ENCODE measurements around the gene CDKAL1.
"Not testable (repeated sequence)": the region's sequence is repeated elsewhere in the genome, so short reads cannot be mapped to it uniquely, and the experiment has no call there.

Gene CDKAL1

DNA sequence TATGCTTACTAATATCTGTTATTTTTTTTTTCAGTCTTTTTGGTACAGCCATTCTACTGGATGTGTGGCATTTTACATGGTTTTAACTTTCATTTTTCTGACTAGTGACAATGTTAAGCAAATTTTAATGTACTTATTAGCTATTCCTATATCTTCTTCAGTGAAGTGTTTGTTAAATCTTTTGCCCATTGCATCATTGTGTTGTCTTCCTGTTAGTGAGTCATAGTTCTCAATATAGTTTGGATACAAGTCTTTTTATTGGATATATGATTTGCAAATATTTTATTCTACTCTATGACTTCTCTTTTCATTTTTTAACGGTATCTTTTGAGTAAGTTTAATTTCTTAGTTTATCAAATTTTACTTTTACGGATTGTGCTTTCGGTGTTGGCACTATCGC is 519.4 kb downstream of the CDKAL1 start:
- H3K36me3 ChIP-seq (ENCODE audit: control insufficient read depth, insufficient read depth, low read length), result no peaks in the 10 kb centered on the region
- no peak overlapping the region for H3K4me3 ChIP-seq (ENCODE audit: extremely low read depth, insufficient read depth, low read length, poor library complexity, severe bottlenecking)
- no CpG with 5 or more reads among the region's 4 CpGs for WGBS, 2 experiments (ENCODE audit: insufficient coverage in 2 of 2)
- H3K27ac ChIP-seq (ENCODE audit: low read depth, low read length, severe bottlenecking), result no peak overlapping the region
- no peaks in the 10 kb centered on the region for H3K9me3 ChIP-seq (ENCODE audit: control insufficient read depth, low read length)
- H3K4me1 ChIP-seq (ENCODE audit: control insufficient read depth, insufficient read depth, low read length, poor library complexity, severe bottlenecking), result no peaks in the 10 kb centered on the region

- not testable (repeated sequence) for H3K4me1 ChIP-seq (ENCODE audit: control insufficient read depth, insufficient read depth, low read length, poor library complexity, severe bottlenecking); H3K9me3 ChIP-seq (ENCODE audit: control insufficient read depth, low read length); H3K27ac ChIP-seq (ENCODE audit: low read depth, low read length, severe bottlenecking); H3K36me3 ChIP-seq (ENCODE audit: control insufficient read depth, insufficient read depth, low read length); H3K4me3 ChIP-seq (ENCODE audit: extremely low read depth, insufficient read depth, low read length, poor library complexity, severe bottlenecking)
- no CpG with 5 or more reads among the region's 2 CpGs for WGBS, 2 experiments (ENCODE audit: insufficient coverage in 2 of 2)
Measured at GRCh38 chr6:21055480-21055879, 521.2 kb downstream of the CDKAL1 start.

DNA sequence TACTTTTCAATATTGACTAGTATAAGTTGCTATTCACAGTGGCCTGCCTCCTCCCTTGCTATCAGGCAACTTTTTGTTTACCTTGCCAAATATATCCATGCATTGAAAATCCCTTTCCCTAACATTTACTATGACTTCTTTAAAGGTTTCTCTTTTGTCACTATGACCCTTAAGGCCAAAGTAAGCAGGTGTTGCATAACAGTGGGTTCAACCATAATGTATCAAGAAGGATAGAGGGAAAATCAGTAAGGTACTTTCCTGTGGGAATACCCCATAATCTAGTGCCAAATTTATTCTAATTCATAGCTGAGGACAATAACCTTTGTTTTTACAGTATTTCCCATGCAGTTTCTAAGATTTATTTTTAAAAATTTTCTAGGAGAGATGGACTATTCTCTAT is 527.6 kb downstream of the CDKAL1 start:
- H3K27ac ChIP-seq (ENCODE audit: low read depth, low read length, severe bottlenecking), result no peak overlapping the region

DNA sequence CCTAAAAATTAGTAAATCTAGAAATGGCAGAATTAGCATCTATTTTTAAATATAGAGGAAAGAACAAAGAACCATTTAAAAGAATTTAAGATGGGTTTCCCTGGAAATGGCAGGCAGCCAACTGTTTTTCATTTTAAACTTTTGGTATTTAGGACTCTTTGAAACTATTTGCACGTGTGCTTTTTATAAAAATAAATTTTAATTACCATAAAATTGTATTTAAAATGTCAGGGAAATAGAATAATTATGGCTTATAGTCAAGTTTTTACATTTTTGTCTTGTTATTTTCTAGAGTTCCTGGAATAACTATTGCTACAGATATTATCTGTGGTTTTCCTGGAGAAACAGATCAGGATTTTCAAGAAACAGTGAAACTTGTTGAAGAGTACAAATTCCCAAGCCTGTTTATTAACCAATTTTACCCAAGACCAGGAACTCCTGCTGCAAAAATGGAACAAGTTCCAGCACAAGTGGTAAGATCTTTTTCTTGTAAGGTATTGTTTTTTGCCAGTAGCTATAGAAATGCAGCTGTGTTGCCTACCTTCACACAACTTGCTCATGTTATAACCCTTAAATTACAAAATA is 530.6 kb downstream of the CDKAL1 start:
- Histone ChIP-seq H3K27ac (ENCODE audit: low read depth, low read length, severe bottlenecking) (no peak overlapping the region), H3K9me3 (ENCODE audit: control insufficient read depth, low read length) (no peaks in the 10 kb centered on the region), H3K4me1 (ENCODE audit: control insufficient read depth, insufficient read depth, low read length, poor library complexity, severe bottlenecking) (peaks cover 3% of the 10 kb centered on the region), H3K4me3 (ENCODE audit: extremely low read depth, insufficient read depth, low read length, poor library complexity, severe bottlenecking) (no peak overlapping the region), H3K36me3 (ENCODE audit: control insufficient read depth, insufficient read depth, low read length) (peaks cover 5% of the 10 kb centered on the region)
- no CpG with 5 or more reads among the region's 1 CpG for WGBS, 2 experiments (ENCODE audit: insufficient coverage in 2 of 2)

More for the DNA sequence above, 527.6 kb downstream of the CDKAL1 start:
- Histone ChIP-seq H3K4me1 (ENCODE audit: control insufficient read depth, insufficient read depth, low read length, poor library complexity, severe bottlenecking) (no peaks in the 10 kb centered on the region), H3K9me3 (ENCODE audit: control insufficient read depth, low read length) (peaks cover 8% of the 10 kb centered on the region), H3K36me3 (ENCODE audit: control insufficient read depth, insufficient read depth, low read length) (peaks cover 5% of the 10 kb centered on the region), H3K4me3 (ENCODE audit: extremely low read depth, insufficient read depth, low read length, poor library complexity, severe bottlenecking) (no peak overlapping the region)

GRCh38 chr6:21067521-21067920 is 533.3 kb downstream of the CDKAL1 start:
- H3K4me3 ChIP-seq (ENCODE audit: extremely low read depth, insufficient read depth, low read length, poor library complexity, severe bottlenecking), result no peak overlapping the region
- 100% methylated on average over 2 of the region's 3 CpGs for WGBS, 2 experiments (ENCODE audit: insufficient coverage in 2 of 2)
- peaks cover 5% of the 10 kb centered on the region for H3K36me3 ChIP-seq (ENCODE audit: control insufficient read depth, insufficient read depth, low read length)

GRCh38 chr6:21070620-21071019 is 536.4 kb downstream of the CDKAL1 start:
- WGBS, 2 experiments (ENCODE audit: insufficient coverage in 2 of 2), result 100% methylated on average over 1 of the region's 2 CpGs

More at GRCh38 chr6:21067521-21067920, 533.3 kb downstream of the CDKAL1 start:
- Histone ChIP-seq H3K27ac (ENCODE audit: low read depth, low read length, severe bottlenecking) (no peak overlapping the region), H3K9me3 (ENCODE audit: control insufficient read depth, low read length) (no peaks in the 10 kb centered on the region), H3K4me1 (ENCODE audit: control insufficient read depth, insufficient read depth, low read length, poor library complexity, severe bottlenecking) (peaks cover 3% of the 10 kb centered on the region)

GRCh38 chr6:21071780-21072468 is 537.7 kb downstream of the CDKAL1 start:
- WGBS, 2 experiments (ENCODE audit: insufficient coverage in 2 of 2), result 87 to 92% methylated on average over 4 of the region's 8 CpGs
- no peaks in the 10 kb centered on the region for H3K36me3 ChIP-seq (ENCODE audit: control insufficient read depth, insufficient read depth, low read length)
- H3K27ac ChIP-seq (ENCODE audit: low read depth, low read length, severe bottlenecking), result no peak overlapping the region
- H3K9me3 ChIP-seq (ENCODE audit: control insufficient read depth, low read length), result peaks cover 12% of the 10 kb centered on the region
- H3K4me3 ChIP-seq (ENCODE audit: extremely low read depth, insufficient read depth, low read length, poor library complexity, severe bottlenecking), result no peak overlapping the region
- peaks cover 3% of the 10 kb centered on the region for H3K4me1 ChIP-seq (ENCODE audit: control insufficient read depth, insufficient read depth, low read length, poor library complexity, severe bottlenecking)

More at GRCh38 chr6:21070620-21071019, 536.4 kb downstream of the CDKAL1 start:
- Histone ChIP-seq H3K4me1 (ENCODE audit: control insufficient read depth, insufficient read depth, low read length, poor library complexity, severe bottlenecking) (peaks cover 3% of the 10 kb centered on the region), H3K36me3 (ENCODE audit: control insufficient read depth, insufficient read depth, low read length) (peaks cover 5% of the 10 kb centered on the region), H3K9me3 (ENCODE audit: control insufficient read depth, low read length) (peaks cover 12% of the 10 kb centered on the region), H3K4me3 (ENCODE audit: extremely low read depth, insufficient read depth, low read length, poor library complexity, severe bottlenecking) (no peak overlapping the region), H3K27ac (ENCODE audit: low read depth, low read length, severe bottlenecking) (no peak overlapping the region)

DNA sequence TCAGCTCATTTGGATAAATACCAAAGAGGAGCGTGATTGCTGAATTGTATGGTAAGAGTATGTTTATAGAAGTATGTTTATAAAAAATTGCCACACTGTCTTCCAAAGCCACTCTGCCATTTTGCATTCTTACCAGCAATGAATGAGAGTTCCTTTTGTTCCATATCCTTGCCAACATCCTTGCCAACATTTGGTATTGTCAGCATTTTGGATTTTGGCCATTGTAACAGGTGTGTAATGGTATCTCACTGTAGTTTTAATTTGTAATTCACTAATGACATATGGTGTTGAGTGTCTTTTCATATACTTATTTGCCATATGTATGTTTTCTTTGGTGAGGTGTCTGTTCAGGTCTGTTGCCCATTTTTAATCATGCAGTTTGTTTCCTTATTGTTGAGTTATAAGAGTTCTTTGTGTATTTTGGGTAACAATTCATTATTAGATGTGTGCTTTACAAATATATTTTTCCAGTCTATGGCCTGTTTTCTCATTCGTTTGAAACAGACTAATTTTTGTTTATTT is 539.1 kb downstream of the CDKAL1 start:
- no CpG with 5 or more reads among the region's 2 CpGs for WGBS, 2 experiments (ENCODE audit: insufficient coverage in 2 of 2)
- Histone ChIP-seq H3K4me3 (ENCODE audit: extremely low read depth, insufficient read depth, low read length, poor library complexity, severe bottlenecking) (no peak overlapping the region), H3K4me1 (ENCODE audit: control insufficient read depth, insufficient read depth, low read length, poor library complexity, severe bottlenecking) (no peaks in the 10 kb centered on the region), H3K27ac (ENCODE audit: low read depth, low read length, severe bottlenecking) (no peak overlapping the region), H3K36me3 (ENCODE audit: control insufficient read depth, insufficient read depth, low read length) (no peaks in the 10 kb centered on the region), H3K9me3 (ENCODE audit: control insufficient read depth, low read length) (peaks cover 12% of the 10 kb centered on the region)

GRCh38 chr6:21074484-21074883 is 540.2 kb downstream of the CDKAL1 start:
- H3K27ac ChIP-seq (ENCODE audit: low read depth, low read length, severe bottlenecking), result no peak overlapping the region
- H3K4me3 ChIP-seq (ENCODE audit: extremely low read depth, insufficient read depth, low read length, poor library complexity, severe bottlenecking), result no peak overlapping the region
- H3K4me1 ChIP-seq (ENCODE audit: control insufficient read depth, insufficient read depth, low read length, poor library complexity, severe bottlenecking), result no peaks in the 10 kb centered on the region
- H3K36me3 ChIP-seq (ENCODE audit: control insufficient read depth, insufficient read depth, low read length), result no peaks in the 10 kb centered on the region
- H3K9me3 ChIP-seq (ENCODE audit: control insufficient read depth, low read length), result peaks cover 12% of the 10 kb centered on the region
- WGBS, 2 experiments (ENCODE audit: insufficient coverage in 2 of 2), result no CpG with 5 or more reads among the region's 1 CpG

GRCh38 chr6:21075986-21076385 is 541.7 kb downstream of the CDKAL1 start:
- WGBS, 2 experiments (ENCODE audit: insufficient coverage in 2 of 2), result 90% methylated on average over 2 of the region's 2 CpGs; no CpG with 5 or more reads in 1 of the 2 experiments
- no peaks in the 10 kb centered on the region for H3K36me3 ChIP-seq (ENCODE audit: control insufficient read depth, insufficient read depth, low read length)
- H3K4me3 ChIP-seq (ENCODE audit: extremely low read depth, insufficient read depth, low read length, poor library complexity, severe bottlenecking), result no peak overlapping the region
- H3K9me3 ChIP-seq (ENCODE audit: control insufficient read depth, low read length), result peaks cover 12% of the 10 kb centered on the region
- peaks cover 3% of the 10 kb centered on the region for H3K4me1 ChIP-seq (ENCODE audit: control insufficient read depth, insufficient read depth, low read length, poor library complexity, severe bottlenecking)
- H3K27ac ChIP-seq (ENCODE audit: low read depth, low read length, severe bottlenecking), result no peak overlapping the region

- no peak overlapping the region for H3K4me3 ChIP-seq (ENCODE audit: extremely low read depth, insufficient read depth, low read length, poor library complexity, severe bottlenecking)
- peaks cover 3% of the 10 kb centered on the region for H3K4me1 ChIP-seq (ENCODE audit: control insufficient read depth, insufficient read depth, low read length, poor library complexity, severe bottlenecking)
- H3K9me3 ChIP-seq (ENCODE audit: control insufficient read depth, low read length), result peaks cover 5% of the 10 kb centered on the region
- no peak overlapping the region for H3K27ac ChIP-seq (ENCODE audit: low read depth, low read length, severe bottlenecking)
- H3K36me3 ChIP-seq (ENCODE audit: control insufficient read depth, insufficient read depth, low read length), result no peaks in the 10 kb centered on the region
- WGBS, 2 experiments (ENCODE audit: insufficient coverage in 2 of 2), result 40 to 79% methylated on average over 1 to 3 of the region's 3 CpGs
Measured at GRCh38 chr6:21078497-21078896, 544.2 kb downstream of the CDKAL1 start.
